ENCODE measurements around the gene PROK1. TPM values are rescaled to one million over a fixed set of nuclear protein-coding genes. Genes with fewer than 3 reads are reported as not detected.

Gene PROK1
- polyA plus RNA-seq, 1 donor, result not detected

DNA sequence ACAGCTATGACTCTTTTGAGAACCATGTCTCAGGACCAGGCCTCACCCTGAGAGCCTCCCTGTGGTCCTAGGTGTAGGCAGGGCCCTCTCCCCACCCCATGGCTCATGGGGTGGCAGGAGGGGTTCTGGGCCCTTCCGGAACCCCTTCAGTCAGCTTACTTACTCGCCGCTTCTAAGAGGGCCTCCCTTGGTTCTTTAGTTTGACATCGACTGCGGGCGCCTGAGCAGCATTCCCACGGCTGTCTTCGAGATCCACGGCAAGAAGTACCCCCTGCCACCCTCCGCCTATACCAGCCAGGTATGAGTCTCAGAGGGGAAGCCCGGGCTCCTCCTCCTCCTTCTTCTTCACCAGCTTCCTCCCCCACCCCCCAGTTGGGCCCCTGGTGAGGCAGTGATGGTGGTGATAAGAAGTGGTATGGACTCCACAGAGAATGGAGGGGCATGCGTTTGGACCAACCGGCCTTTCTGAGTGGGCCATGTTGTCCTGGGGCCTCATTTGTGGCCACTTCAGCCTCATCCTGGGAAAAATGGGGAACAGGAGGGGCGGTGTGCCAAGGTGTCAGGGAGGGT lies 39.1 kb downstream of the PROK1 start:
- no peak for DNase-seq

DNA sequence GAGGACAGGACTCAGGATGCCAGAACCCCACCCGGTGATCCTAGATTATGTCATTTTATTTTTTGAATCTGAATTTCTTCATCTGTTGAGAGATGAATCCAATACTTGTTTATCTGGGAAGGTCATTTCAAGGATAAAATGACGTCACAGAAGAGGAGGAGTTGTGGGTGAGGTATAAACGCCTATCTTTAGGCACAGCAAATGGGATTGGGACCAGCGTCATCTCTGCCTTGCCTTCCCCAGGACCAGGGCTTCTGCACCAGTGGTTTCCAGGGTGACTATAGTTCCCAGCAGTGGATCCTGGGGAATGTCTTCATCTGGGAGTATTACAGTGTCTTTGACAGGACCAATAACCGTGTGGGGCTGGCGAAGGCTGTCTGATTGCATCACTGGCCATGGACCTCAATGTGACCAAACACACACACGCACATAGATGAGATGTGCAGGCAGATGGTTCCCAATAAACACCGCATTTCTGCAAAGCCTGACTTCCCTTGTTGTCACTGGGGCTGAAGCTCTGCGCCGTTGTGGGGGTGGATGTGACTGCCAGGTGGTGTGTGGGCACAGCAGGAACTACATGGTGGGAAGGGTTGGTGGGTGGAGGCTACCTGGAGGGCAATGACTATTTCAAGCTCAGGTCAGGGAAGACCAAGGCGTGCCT lies 40.0 kb downstream of the PROK1 start:
- DNase-seq, result no peak

DNA sequence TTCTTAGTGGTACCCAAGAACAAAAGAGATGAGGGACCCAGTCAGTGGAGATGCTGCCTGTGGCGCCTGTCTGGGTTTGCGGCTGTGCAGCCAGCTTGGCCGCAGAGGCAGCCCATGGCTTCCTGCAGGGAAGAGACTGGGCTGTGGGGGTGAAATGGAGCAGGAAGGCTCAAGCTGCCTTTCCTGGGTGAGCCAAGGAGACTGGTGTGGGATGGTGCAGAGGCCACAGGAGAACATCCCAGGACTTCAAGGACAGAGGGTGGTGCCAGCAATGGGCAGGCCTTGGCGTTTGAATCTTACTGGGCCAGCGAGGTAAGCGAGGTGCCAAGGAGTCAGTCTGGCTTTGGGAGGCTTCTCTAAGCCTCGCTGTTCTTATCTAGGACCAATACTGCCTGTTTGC lies 41.6 kb downstream of the PROK1 start:
- no peak for DNase-seq

DNA sequence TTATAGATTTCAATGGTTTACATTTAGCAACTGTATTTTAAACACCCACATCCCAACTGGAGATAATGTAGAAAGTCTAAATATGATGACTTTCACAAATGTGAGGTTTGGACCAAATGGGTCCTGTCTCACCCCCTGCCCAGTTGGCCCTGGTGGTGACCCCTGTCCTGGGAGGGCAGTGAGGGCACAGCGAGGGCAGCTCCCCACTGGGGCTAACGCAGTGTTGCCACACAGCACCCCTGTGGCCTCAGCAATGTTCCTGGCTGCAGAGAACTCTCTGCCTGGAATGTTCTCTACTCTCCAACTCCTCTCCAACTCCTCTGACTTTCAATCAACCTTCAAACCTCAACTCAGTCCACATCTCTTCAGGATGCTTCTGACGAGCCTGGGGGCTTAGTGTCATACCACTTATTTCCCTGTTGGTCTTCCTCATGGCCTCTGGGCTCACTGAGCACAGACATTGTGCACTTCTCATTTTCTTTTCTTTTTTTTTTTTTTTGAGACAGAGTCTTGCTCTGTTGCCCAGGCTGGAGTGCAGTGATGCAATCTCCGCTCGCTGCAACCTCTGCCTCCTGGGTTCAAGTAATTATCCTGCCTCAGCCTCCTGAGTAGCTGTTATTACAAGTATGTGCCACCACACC lies 42.2 kb downstream of the PROK1 start:
- DNase-seq, result no peak

DNA sequence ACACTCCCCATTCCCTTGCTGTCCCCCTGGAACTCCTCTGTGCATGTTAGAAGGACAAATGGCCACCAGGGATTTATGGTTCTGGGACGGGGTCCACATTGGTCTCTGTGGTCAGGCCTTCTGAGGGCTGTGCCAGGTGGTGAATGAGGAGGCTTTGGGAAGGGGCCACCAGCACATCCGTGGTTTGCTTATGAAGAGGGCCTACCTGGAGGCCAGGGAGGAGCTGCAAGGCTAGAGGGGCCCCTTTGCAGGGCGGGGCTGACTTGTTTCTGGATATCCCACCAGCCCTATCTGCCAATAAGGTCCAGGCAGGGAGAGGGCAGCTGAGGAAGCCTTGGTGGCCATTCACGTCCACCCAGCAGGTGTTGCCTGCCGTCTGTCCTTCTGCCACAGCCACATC lies 43.1 kb downstream of the PROK1 start:
- no peak for DNase-seq

DNA sequence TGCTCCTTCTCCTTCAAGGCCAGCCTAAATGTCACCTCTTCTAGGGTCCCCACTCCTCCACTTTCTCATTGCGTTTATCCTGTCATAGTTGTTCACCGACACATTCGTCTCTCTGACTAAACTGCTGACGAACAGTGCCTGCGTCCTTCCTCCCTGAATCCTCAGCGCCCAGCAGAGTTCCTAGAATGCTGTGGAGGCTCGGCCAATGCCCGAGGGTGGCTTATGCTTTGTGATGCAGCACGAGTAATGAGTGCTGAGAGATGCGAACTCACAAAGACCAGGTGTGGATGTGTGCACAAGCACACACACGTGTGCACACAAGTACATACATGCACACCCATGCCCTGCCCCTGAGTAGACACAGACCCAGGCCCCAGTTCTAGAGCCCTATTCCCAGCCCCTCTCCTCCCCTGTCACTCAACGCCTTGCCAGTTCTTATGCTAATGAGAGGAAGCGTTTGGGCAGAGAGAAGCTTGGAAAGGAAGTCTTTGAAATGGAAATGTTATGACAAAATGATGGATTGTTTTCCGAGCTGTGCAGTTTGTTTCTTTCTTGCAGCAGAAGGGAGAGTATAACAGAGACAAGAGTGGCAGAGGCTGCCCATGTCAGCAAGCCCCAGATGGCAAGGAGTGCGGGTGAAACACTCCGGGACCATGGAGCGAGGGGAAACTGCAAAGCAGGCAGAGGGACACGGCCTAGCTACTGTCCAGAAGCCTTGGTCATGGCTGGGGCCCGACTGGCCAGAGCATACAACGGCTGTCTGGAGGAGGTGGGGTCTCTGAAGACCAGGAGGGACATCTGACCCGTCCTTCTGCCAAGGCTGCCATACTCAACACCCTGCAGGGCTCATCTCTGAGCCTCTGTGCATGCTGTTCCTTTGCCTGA lies 43.8 kb downstream of the PROK1 start:
- DNase-seq, result no peak

DNA sequence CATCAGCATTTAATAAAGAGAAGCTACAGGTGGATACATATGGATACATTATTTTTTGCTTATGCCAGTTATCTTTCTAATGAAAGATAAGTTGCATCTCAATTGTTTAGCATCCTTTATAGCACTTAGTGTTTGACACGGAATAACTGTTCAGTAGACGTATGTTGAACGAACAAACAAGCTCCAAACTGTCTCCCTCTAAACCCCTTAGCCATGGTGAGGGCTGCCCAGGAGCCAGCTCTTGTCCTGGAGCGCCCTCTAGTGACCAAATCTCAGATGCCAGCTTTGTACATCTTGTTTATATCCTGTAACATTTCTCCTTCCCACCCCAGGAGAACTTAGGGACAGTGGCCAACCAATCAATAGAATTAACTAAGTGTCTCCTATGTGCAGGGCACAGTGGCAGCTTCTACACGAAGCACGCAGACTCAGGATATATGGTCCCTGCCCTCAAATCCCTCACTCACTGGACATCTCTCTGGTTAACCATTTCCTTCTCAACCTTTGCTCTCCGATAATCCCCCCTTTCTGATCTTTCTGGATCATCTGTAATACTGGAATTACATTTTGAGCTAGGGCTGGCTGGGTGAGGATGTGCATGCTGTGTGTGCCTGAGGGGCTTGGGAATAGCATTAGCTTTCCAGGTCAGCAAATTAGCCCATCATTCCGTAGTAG lies 45.1 kb downstream of the PROK1 start:
- DNase-seq, result peak; percentile 69

DNA sequence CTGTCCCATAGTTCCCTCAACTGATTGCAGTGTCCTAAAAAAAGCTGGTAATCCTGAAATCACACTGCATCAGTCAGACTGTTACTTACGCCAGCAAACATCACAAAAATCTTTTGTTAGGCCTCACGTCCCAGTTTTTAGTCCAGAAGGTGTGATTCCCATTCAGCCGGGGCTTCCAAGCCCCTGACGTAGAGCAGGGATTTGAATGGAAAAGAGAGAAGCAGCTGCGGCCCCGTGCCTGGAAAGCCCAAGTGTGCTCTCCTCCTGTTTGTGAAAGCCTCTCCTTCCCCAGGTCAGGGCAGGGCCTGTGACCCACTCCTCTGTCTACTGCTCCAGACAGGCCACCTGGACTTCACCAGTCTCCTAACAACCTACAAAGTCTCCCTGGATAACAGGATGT lies 47.3 kb downstream of the PROK1 start:
- DNase-seq, result no peak

DNA sequence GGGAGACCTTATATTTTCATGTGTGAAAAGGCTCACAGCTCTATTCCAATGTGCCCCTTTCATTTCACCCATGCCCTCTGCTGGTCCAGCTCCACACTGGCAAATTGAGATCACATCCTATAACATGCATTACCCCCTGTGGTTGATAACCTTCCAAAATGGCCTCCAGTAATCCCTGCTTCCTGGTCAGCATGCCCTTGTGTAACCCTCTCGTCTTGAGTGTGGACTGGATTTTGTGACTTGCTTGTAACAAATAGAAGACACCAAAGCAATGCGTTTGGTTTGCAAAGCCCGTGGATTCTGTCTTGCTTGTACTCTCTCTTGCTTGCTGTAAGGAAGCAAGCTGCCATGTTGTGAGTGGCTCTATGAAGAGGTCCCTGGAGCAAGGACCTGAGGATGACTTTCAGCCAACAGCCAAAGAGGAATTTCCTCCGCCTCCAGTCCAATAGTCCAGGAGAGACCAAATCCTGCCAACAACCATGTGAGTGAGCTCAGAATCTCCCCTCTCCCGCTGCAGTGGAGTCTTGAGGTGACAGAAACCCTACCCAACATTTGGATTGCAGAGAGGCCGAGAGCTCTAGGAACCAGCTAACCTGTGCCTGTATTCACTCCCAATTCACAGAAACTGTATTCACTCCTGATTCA lies 50.7 kb downstream of the PROK1 start:
- no peak for DNase-seq

DNA sequence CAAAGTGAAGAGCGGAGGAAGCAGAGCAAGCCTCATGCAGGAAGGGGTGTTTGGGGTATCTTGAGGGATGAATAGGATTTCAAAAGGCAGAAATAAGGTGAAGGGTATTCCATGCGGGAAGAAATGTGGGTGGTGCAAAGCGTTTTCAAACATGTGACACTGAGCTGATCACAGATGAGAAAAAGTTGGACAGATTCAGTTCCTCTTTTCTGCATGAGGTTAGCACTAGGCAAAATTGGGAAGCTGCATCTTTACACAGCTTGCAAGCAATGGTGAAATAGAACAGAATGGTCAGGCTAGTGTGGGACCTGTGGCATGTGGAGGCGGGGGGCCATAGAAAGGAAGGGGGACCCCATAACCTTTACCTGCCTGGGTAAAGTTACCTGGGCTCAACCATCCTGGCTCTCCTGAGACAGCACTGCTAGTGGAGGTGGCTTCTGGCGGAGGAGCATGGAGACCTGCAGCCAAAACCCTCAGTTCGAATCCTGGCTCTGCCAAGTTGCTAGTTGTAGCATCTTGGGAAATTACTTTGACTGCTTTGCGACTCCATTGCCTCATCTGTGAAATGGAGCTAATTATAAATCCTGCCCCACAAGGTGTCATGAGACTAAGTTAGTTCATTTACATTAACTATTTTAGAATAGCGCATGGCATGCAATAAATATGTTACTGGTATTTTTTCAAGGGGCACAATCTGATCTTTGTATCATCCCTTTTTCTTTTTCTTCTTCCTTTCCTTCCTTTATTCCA lies 51.6 kb downstream of the PROK1 start:
- no peak for DNase-seq

DNA sequence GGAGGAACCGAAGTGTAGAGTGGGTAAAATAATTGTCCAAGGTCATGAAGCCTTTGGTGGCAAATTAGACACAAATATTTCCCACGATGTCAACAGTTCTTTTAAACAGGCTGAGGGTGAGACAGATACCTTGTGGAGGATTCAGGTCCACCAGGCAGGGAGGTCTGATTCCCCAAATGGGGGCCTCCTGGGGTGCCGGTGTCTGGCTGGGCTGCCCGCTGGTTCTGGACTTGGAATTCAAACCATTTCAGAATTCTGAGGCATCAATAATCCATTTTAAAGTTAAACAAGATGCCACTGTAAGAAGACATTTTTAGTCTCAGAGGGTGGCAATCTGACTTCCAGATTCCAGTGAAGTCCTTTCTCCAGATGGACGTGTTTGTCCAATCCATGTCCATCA lies 52.5 kb downstream of the PROK1 start:
- DNase-seq, result no peak

DNA sequence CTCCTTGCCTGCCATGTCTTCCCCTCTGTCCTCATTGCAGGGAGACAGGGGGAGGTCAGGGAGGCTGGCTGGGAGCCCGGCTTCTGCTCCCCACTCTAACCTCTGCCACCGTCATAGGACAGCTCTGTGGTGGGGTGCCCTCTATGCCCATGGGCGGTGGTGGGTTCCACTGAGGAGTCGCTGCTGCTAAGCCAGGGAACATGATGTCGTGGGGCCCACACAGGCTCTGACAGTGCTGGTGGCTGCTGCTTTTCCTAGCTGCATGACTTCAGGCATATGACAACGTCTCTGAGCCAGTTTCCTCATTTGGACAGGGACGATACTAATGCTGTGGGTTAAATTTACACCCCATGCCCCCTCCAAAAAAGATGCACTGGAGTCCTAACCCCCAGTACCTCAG lies 53.3 kb downstream of the PROK1 start:
- DNase-seq, result no peak

DNA sequence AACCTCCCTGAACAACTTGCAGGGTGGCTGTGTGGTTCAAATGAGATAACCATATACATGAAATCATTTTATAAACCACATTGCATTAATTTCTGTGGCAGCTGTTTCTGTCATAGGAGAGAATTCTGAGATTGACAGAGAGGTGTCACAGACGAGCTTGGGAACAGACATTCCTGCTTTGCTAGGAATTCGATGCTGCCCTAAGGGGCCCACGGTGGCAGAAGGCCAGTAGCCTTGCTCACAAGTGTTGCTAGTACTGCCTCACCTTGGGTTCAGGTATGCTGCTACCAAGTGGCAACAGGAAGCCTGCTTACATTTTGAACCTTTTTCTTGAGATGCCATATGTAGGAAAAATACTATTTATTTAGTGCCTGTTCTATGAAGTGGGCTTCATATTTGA lies 54.6 kb downstream of the PROK1 start:
- no peak for DNase-seq

DNA sequence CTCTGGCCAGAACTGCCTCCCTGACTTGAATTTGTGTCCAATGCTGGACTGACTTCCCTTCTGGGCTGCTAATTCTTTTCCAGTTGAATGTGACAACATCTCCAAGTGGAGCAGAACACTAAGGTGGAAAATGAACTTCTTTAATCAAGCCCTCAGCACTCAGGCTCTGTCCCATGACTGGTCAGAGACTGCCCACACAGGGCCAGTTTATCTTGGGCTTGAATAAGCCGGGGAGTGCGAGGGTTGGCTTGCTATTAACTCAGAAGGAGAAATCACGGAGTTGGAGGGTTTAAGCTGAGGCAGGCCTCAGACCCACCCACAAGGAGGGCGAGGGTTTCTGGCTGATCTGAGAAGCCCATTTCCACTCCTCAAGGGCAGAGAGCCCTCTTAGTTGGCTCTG lies 55.6 kb downstream of the PROK1 start:
- DNase-seq, result no peak

Other genes starting within 250 kb of the PROK1 start
- gene KCNC4, start 240.8 kb upstream of the PROK1 start, polyA plus RNA-seq (ENCODE audit: insufficient read length), result 9.2 TPM
- 9.1 TPM for gene RBM15, start 111.8 kb upstream of the PROK1 start, polyA plus RNA-seq (ENCODE audit: insufficient read length)
- 11.6 TPM for gene SLC16A4, start 60.1 kb upstream of the PROK1 start, polyA plus RNA-seq (ENCODE audit: insufficient read length)
- gene LAMTOR5, start 43.5 kb upstream of the PROK1 start, polyA plus RNA-seq (ENCODE audit: insufficient read length), result 90.9 TPM
- 0.75 TPM for gene KCNA10, start 68.0 kb downstream of the PROK1 start, polyA plus RNA-seq (ENCODE audit: insufficient read length)
- 0.52 TPM for gene KCNA2, start 155.2 kb downstream of the PROK1 start, polyA plus RNA-seq (ENCODE audit: insufficient read length)
- 0.18 TPM for gene KCNA3, start 223.8 kb downstream of the PROK1 start, polyA plus RNA-seq (ENCODE audit: insufficient read length)

All from hindlimb muscle (tissue), 1 donor.